SK-N-MC (cell line): Measurements from ENCODE around the gene GPC6.

Experiments
- EZH2 ChIP-seq: fragments of 200-600 bp; sonication (generic); IDR thresholded peaks from one replicate; pipeline ENCODE4 v1.6.1; 2017; ENCODE audit warnings: antibody characterized with exemption
- POLR2AphosphoS5 ChIP-seq: IDR thresholded peaks from 2 replicates; pipeline ENCODE4 v1.6.1; 2012; ENCODE audit warnings: mild to moderate bottlenecking, low read depth, low read length, borderline replicate concordance

DNA sequence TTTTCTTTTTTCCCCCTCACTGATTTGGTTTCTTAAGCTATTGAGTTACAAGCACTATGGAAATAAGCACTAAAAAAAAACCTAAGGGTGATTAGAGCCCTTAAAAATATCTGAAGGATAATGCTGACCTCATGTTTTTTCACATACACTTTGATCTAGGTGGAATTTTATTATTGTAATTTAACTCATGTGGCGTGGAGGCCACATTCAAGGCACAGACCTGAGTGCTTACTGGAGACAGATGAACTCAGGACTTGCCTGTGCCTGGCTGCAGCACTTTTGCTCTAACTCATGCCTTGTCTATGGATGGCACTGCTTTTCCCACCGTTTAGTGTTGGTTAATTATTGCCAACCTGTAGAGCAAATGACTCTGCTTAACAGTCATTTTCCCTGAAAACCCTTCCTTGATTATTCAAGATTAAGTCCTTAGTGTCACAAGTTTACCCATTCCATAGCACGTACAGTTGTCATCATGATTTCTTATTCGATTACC, 541.4 kb downstream of the GPC6 start:
- TF ChIP-seq POLR2AphosphoS5 (no peak), EZH2 (no peak)
